ENCODE measurements around the gene ISOC2. TPM values are rescaled to one million over a fixed set of nuclear protein-coding genes. Genes with fewer than 3 reads are reported as not detected.
A peak's percentile ranks its signal among the peaks of the same experiment; 100 is the strongest.

ISOC2 gene
- total and polyA plus RNA-seq, 9 of the 15 experiments (the other 6 are each of a cell fraction or from before 2014, with no cell fraction given), result 1.2 to 229 (median 58.3) TPM

GRCh38 chr19:55452749-55453346, 8.6 kb downstream of the ISOC2 start (continued):
- TF ChIP-seq TBP (optimal IDR thresholded peaks at IDR 0.05; ENCODE audit: low read depth, low read length) (peak; percentile 13), ASH1L (IDR thresholded peaks at IDR 0.05; ENCODE audit: borderline replicate concordance, low read depth, partially characterized antibody) (peak; percentile 86), TEAD4 (IDR thresholded peaks at IDR 0.05; ENCODE audit: low read length) (no peak), TEAD4 (CRISPR knock-in tag; IDR thresholded peaks at IDR 0.05; ENCODE audit: borderline replicate concordance) (no peak), MYNN (IDR thresholded peaks at IDR 0.05) (peak; percentile 57; the same call in 1 of the 2 replicates), MYNN (CRISPR knock-in tag; IDR thresholded peaks at IDR 0.05) (no peak), CCNT2 (IDR thresholded peaks at IDR 0.05; ENCODE audit: borderline replicate concordance, extremely low read depth, insufficient read length, low read depth, low read length) (peak; percentile 65), CHD7 (IDR thresholded peaks at IDR 0.05; ENCODE audit: low read depth, low read length) (peak; percentile 23), SUPT5H (IDR thresholded peaks at IDR 0.05) (peak; percentile 24), NFIC (IDR thresholded peaks at IDR 0.05) (0 out of 2 replicates have a peak, but pooled peaks have one; percentile 14), MTF1 (CRISPR knock-in tag; IDR thresholded peaks at IDR 0.05; ENCODE audit: borderline replicate concordance) (no peak), ZNF165 (CRISPR knock-in tag; IDR thresholded peaks at IDR 0.05; ENCODE audit: borderline replicate concordance) (no peak), SIX5 (IDR thresholded peaks at IDR 0.05; ENCODE audit: borderline replicate concordance in 1 of 2, insufficient read depth in 1 of 2, low read depth in 1 of 2, low read length in 2 of 2) (no peak), ZNF324 (CRISPR knock-in tag; IDR thresholded peaks at IDR 0.05) (no peak), MBD2 (IDR thresholded peaks at IDR 0.05; ENCODE audit: borderline replicate concordance, low read depth) (peak; percentile 98), RAD51 (IDR thresholded peaks at IDR 0.05; ENCODE audit: borderline replicate concordance, low read depth) (no peak), KDM2B (CRISPR knock-in tag; IDR thresholded peaks at IDR 0.05) (0 out of 2 replicates have a peak, but pooled peaks have one; percentile 8), MCM5 (IDR thresholded peaks at IDR 0.05; ENCODE audit: low read depth) (no peak)
